GM13977 (cell line): ENCODE measurements around the gene KRTAP2-2.
"Not testable (repeated sequence)": the region's sequence is repeated elsewhere in the genome, so short reads cannot be mapped to it uniquely, and the experiment has no call there.

Experiments used
- DNase-seq: peaks from one replicate; pipeline ENCODE4 v3.0.0; 2012; ENCODE audit warnings: low spot score
- CTCF ChIP-seq: IDR thresholded peaks from 2 replicates; pipeline ENCODE4 v1.5.1; 2012; ENCODE audit warnings: mild to moderate bottlenecking, control low read depth; ENCODE audit not compliant: insufficient read depth; ENCODE audit errors: extremely low read depth, missing control alignments
- in situ Hi-C: fragments of 300-500 bp; cut with MboI; formaldehyde crosslinking; loops from one replicate; pipeline ENCODE4 v1.12.0; 2022; ENCODE audit warnings: low sequenced_read_pairs, low pct_unique_long_range_greater_than_20kb, mixed read lengths, inconsistent platforms; ENCODE audit not compliant: unreplicated experiment

Gene KRTAP2-2

GRCh38 chr17:41052566-41052965 is 2.5 kb downstream of the KRTAP2-2 start:
- DNase-seq = no peak
- in situ Hi-C loops = no loop called here
- TF ChIP-seq CTCF = no peak

DNA sequence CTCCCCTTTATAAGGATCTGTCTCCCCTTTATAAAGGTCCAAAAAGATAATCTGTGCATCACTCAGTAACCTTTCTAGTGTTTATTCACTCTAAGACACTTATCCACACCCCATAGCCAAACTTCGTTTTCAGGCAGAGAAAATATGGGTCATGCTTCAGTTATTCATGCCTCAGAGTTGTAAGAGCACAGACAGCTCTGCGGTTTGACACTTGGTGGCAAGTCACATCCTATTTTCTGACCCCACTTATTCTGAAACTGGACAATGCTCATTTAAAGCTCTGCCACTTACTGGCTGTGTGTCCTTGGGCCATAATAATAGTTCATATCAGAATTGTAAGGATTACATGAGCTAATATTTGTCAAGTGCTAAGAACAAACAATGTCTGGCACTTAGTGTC is 5.9 kb downstream of the KRTAP2-2 start:
- in situ Hi-C loops = no loop called here
- DNase-seq = no peak
- no peak for TF ChIP-seq CTCF

- no peak for TF ChIP-seq CTCF
- in situ Hi-C loops = no loop called here
- no peak for DNase-seq
Observed at GRCh38 chr17:41048441-41048840, 6.6 kb downstream of the KRTAP2-2 start.

GRCh38 chr17:41046735-41047465 is 8.1 kb downstream of the KRTAP2-2 start, which contains the start of gene KRTAP2-1:
TSS of gene KRTAP2-1 (minus strand) at chr17:41047316. CDS start at chr17:41047267, 49 bp downstream.
- in situ Hi-C loops, DNase-seq: not testable (repeated sequence)

DNA sequence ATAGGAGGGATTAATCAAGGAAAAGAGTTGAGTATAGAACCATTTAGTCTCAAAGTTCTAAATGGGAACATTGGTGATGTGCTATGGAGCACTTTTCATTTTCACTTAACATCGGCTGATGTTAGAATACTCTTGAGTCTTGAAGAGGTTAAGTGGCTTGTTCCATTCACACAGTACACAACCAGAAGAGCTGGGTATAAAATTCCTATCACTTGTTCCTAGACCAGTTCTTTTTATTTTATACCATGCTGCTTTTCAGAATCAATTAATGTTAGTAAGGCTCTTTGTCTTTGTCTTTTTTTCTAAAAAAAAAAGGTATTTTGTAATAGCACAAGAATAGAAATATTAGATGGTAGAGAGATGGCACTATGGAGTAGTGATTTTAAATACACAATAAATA is 12.1 kb downstream of the KRTAP2-2 start:
- no peak for TF ChIP-seq CTCF
- DNase-seq = no peak
- in situ Hi-C loops = no loop called here

DNA sequence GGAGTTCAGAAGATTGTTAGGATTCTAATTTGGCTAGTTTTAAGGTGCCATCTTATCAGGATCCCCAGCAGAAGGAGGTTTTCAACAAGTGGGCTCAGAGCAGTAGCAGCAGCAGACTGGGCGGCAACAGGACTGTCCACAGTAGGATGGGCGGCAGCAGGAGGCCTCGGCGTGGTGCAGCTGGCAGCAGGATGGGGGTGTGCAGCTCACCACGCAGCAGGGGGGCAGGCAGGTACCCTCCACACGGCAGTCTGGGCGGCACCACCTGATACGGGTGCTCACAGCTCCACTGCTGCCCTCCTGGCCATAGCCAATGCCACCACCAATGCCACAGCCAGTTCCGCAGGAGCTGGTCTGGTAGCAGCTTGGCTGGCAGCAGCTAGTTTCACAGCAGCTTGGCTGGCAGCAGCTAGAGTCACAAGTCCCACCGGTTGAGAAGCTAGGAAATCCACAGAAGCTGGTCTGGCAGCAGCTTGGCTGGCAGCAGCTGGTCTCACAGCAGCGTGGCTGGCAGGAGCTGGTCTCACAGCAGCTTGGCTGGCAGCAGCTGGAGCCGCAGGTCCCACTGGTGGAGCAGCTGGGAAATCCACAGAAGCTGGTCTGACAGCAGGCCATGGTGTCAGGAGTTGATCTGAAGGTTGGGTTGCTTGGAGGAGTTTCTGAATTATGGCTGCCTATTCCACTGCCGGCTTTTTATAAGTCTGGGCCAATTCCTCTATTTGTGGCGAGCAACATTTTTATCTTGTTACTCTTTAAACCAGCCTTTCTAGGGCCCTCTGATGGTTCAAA is 14.1 kb downstream of the KRTAP2-2 start, which contains the start of gene KRTAP1-1:
Gene KRTAP1-1, minus strand, starts transcription at position 668 of the 789 bp plus-strand sequence. Its CDS starts 53 bp downstream, at position 615.
- DNase-seq, in situ Hi-C loops: not testable (repeated sequence)

- TF ChIP-seq CTCF = no peak
- in situ Hi-C loops = no loop called here
- DNase-seq = no peak
Observed at GRCh38 chr17:41037853-41038350, 17.1 kb downstream of the KRTAP2-2 start.

GRCh38 chr17:41034346-41034935 is 20.6 kb downstream of the KRTAP2-2 start, which contains the start of gene KRTAP1-3:
TSS of gene KRTAP1-3 (minus strand) at chr17:41034874. CDS start at chr17:41034821, 53 bp downstream.
- in situ Hi-C loops, DNase-seq: not testable (repeated sequence)
